DND-41 (cell line): ENCODE data around the gene LIN7C.
"Not testable (repeated sequence)": the region's sequence is repeated elsewhere in the genome, so short reads cannot be mapped to it uniquely, and the experiment has no call there.

Experiments
- ATAC-seq: fragments of 200-7000 bp; cut with Tn5 transposase; 3 replicates; pipeline ENCODE4 v1.9.1; 2021; ENCODE audit warnings: low read depth; ENCODE audit not compliant: insufficient read depth
- DNase-seq: peaks from one replicate; pipeline ENCODE4 v3.0.0-alpha.2; 2020
- H2AFZ ChIP-seq: 2 replicates; pipeline ENCODE4 v1.6.0; 2012; ENCODE audit warnings: low read depth, low read length
- H3K27ac ChIP-seq: 2 replicates; pipeline ENCODE4 v1.5.1; 2012; ENCODE audit warnings: low read length, inconsistent platforms
- H3K27me3 ChIP-seq: fragments of 200-600 bp; sonication (generic); 2 replicates; pipeline ENCODE4 v1.6.0; 2012; ENCODE audit warnings: low read length, mild to moderate bottlenecking, inconsistent platforms; ENCODE audit not compliant: insufficient read depth, poor library complexity
- H3K36me3 ChIP-seq: 2 replicates; pipeline ENCODE4 v1.5.1; 2012; ENCODE audit warnings: low read length, inconsistent platforms; ENCODE audit not compliant: insufficient read depth
- H3K4me1 ChIP-seq: 2 replicates; pipeline ENCODE4 v1.5.1; 2012; ENCODE audit warnings: mild to moderate bottlenecking, low read length; ENCODE audit not compliant: insufficient read depth
- H3K4me2 ChIP-seq: 2 replicates; pipeline ENCODE4 v1.6.0; 2012; ENCODE audit warnings: mild to moderate bottlenecking, moderate library complexity, low read length, inconsistent platforms; ENCODE audit not compliant: insufficient read depth
- H3K4me3 ChIP-seq, 2 experiments: fragments of 200-600 bp in 1 of 2; shearing (Covaris generic) in 1 of 2; 2 replicates each; pipeline ENCODE4 v1.5.1; 2012 to 2016; ENCODE audit warnings: inconsistent platforms in 2 of 2, low read length in 2 of 2, mild to moderate bottlenecking in 2 of 2, low read depth in 1 of 2, moderate library complexity in 1 of 2
- H3K79me2 ChIP-seq: 2 replicates; pipeline ENCODE4 v1.6.0; 2012; ENCODE audit warnings: low read length, inconsistent platforms; ENCODE audit not compliant: insufficient read depth
- H3K9ac ChIP-seq: 2 replicates; pipeline ENCODE4 v1.6.0; 2012; ENCODE audit warnings: low read depth, mild to moderate bottlenecking, inconsistent platforms, low read length, moderate library complexity
- H3K9me3 ChIP-seq: 2 replicates; pipeline ENCODE4 v1.5.1; 2012; ENCODE audit warnings: low read length, moderate library complexity, mild to moderate bottlenecking, inconsistent platforms; ENCODE audit not compliant: insufficient read depth, severe bottlenecking
- H4K20me1 ChIP-seq: 2 replicates; pipeline ENCODE4 v1.6.0; 2012; ENCODE audit warnings: low read length; ENCODE audit not compliant: insufficient read depth
- EZH2 ChIP-seq: IDR thresholded peaks from 3 replicates; pipeline ENCODE4 v1.6.1; 2012; ENCODE audit warnings: borderline replicate concordance, low read depth, mild to moderate bottlenecking, moderate library complexity, low read length, inconsistent platforms; ENCODE audit not compliant: severe bottlenecking
- TF ChIP-seq, protein P1 (sequence below): IDR thresholded peaks from 2 replicates; pipeline ENCODE4 v1.5.1; 2012; ENCODE audit warnings: borderline replicate concordance, low read length, moderate library complexity, mild to moderate bottlenecking; ENCODE audit not compliant: poor library complexity, severe bottlenecking; ENCODE audit errors: extremely low read depth

Gene LIN7C

GRCh38 chr11:27518518-27518917, 11.9 kb upstream of the LIN7C start:
- no peak overlapping the region for H2AFZ ChIP-seq
- no peaks in the 10 kb centered on the region for H3K4me1 ChIP-seq
- no peaks in the 10 kb centered on the region for H3K9me3 ChIP-seq
- H3K4me2 ChIP-seq: no peak overlapping the region
- DNase-seq (no peak), ATAC-seq (no peak)
- no peaks in the 10 kb centered on the region for H3K36me3 ChIP-seq
- H3K27ac ChIP-seq: no peak overlapping the region
- H3K27me3 ChIP-seq: no peaks in the 10 kb centered on the region
- H4K20me1 ChIP-seq: no peaks in the 10 kb centered on the region
- H3K4me3 ChIP-seq: no peak overlapping the region
- no peaks in the 10 kb centered on the region for H3K79me2 ChIP-seq
- no peak for TF ChIP-seq EZH2
- TF ChIP-seq, protein P1, sequence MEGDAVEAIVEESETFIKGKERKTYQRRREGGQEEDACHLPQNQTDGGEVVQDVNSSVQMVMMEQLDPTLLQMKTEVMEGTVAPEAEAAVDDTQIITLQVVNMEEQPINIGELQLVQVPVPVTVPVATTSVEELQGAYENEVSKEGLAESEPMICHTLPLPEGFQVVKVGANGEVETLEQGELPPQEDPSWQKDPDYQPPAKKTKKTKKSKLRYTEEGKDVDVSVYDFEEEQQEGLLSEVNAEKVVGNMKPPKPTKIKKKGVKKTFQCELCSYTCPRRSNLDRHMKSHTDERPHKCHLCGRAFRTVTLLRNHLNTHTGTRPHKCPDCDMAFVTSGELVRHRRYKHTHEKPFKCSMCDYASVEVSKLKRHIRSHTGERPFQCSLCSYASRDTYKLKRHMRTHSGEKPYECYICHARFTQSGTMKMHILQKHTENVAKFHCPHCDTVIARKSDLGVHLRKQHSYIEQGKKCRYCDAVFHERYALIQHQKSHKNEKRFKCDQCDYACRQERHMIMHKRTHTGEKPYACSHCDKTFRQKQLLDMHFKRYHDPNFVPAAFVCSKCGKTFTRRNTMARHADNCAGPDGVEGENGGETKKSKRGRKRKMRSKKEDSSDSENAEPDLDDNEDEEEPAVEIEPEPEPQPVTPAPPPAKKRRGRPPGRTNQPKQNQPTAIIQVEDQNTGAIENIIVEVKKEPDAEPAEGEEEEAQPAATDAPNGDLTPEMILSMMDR: no peak
- H3K9ac ChIP-seq: no peak overlapping the region

DNA sequence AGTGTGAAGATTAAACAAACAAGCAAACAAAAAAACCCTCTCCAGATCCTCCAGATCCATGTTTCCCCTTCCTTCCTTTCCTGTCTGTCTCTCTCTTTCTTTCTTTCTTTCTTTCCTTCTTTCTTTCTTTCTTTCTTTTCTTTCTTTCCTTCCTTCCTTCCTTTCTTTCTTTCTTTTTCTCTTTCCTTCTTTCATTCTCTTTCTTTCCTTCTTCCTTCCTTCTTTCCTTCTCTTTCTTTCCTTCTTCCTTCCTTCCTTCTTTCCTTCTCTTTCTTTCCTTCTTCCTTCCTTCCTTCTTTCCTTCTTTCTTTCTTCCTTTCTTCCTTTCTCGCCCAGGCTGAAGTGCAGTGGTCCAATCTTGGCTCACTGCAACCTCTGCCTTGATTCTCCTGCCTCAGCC, 10.9 kb upstream of the LIN7C start:
- not testable (repeated sequence) for H3K9ac ChIP-seq, H3K36me3 ChIP-seq, H3K79me2 ChIP-seq, DNase-seq, H3K4me2 ChIP-seq, ATAC-seq, H3K4me1 ChIP-seq, H3K27ac ChIP-seq, H3K27me3 ChIP-seq, H3K4me3 ChIP-seq, H2AFZ ChIP-seq, H4K20me1 ChIP-seq, H3K9me3 ChIP-seq

- Histone ChIP-seq H3K9me3 (no peaks in the 10 kb centered on the region), H3K27ac (no peak overlapping the region), H3K27me3 (no peaks in the 10 kb centered on the region)
Observed at GRCh38 chr11:27514558-27514957, 8.0 kb upstream of the LIN7C start.

GRCh38 chr11:27514076-27514475, 7.5 kb upstream of the LIN7C start:
- no peak for DNase-seq
- no peak overlapping the region for H2AFZ ChIP-seq
- ATAC-seq: no peak
- no peaks in the 10 kb centered on the region for H3K4me1 ChIP-seq
- no peak overlapping the region for H3K4me3 ChIP-seq
- H3K27me3 ChIP-seq: no peaks in the 10 kb centered on the region
- H3K9me3 ChIP-seq: no peaks in the 10 kb centered on the region
- no peak overlapping the region for H3K27ac ChIP-seq
- H3K9ac ChIP-seq: no peak overlapping the region
- no peaks in the 10 kb centered on the region for H3K36me3 ChIP-seq
- TF ChIP-seq, protein P1: no peak
- TF ChIP-seq EZH2: no peak
- H4K20me1 ChIP-seq: no peaks in the 10 kb centered on the region
- no peak overlapping the region for H3K4me2 ChIP-seq
- H3K79me2 ChIP-seq: no peaks in the 10 kb centered on the region

More at GRCh38 chr11:27514558-27514957, 8.0 kb upstream of the LIN7C start:
- Histone ChIP-seq H3K36me3 (no peaks in the 10 kb centered on the region), H3K4me3 (no peak overlapping the region), H3K4me2 (no peak overlapping the region), H2AFZ (no peak overlapping the region), H3K4me1 (no peaks in the 10 kb centered on the region), H3K79me2 (no peaks in the 10 kb centered on the region), H4K20me1 (no peaks in the 10 kb centered on the region), H3K9ac (no peak overlapping the region)
- DNase-seq: no peak
- TF ChIP-seq, protein P1: no peak
- TF ChIP-seq EZH2: no peak
- ATAC-seq: no peak
